HEK293T (cell line): ENCODE results near the gene CEP44.
A peak's percentile ranks its signal among the peaks of the same experiment; 100 is the strongest.

Experiments
- CTCF ChIA-PET: fragments of 350-600 bp; formaldehyde crosslinking; extraction: SDS; loops from one replicate; lab custom pipeline; 2021; ENCODE audit warnings: antibody characterized with exemption, inconsistent platforms; lab: Yijun Ruan, JAX
- POLR2A ChIA-PET: fragments of 350-600 bp; formaldehyde crosslinking; extraction: SDS; loops from one replicate; lab custom pipeline; 2020; ENCODE audit warnings: antibody characterized with exemption, inconsistent platforms; lab: Yijun Ruan, JAX
- DNase-seq: peaks from one replicate; pipeline ENCODE4 v3.0.0; 2012; ENCODE audit warnings: mixed read lengths; ENCODE audit errors: extremely low spot score
- ARNT ChIP-seq: fragments of 450-650 bp; IDR thresholded peaks from 2 replicates; pipeline ENCODE4 v1.6.1; 2017; ENCODE audit warnings: mild to moderate bottlenecking
- BHLHE40 ChIP-seq: fragments of 450-650 bp; IDR thresholded peaks from 2 replicates; pipeline ENCODE4 v1.6.1; 2016; ENCODE audit warnings: mild to moderate bottlenecking, moderate library complexity, borderline replicate concordance
- CTBP1 ChIP-seq: fragments of 450-650 bp; IDR thresholded peaks from 2 replicates; pipeline ENCODE4 v1.6.1; 2016; ENCODE audit warnings: borderline replicate concordance
- ELF4 ChIP-seq: fragments of 450-650 bp; IDR thresholded peaks from 2 replicates; pipeline ENCODE4 v1.6.1; 2017; ENCODE audit warnings: antibody characterized with exemption
- FOXA1 ChIP-seq: fragments of 450-650 bp; IDR thresholded peaks from 2 replicates; pipeline ENCODE4 v1.6.1; 2016; ENCODE audit warnings: mild to moderate bottlenecking
- FOXK2 ChIP-seq: fragments of 450-650 bp; IDR thresholded peaks from 2 replicates; pipeline ENCODE4 v1.6.1; 2016; ENCODE audit warnings: mild to moderate bottlenecking
- FOXM1 ChIP-seq: fragments of 450-650 bp; IDR thresholded peaks from 2 replicates; pipeline ENCODE4 v1.6.1; 2017; ENCODE audit warnings: mild to moderate bottlenecking, borderline replicate concordance
- HDGF ChIP-seq: fragments of 450-650 bp; IDR thresholded peaks from 2 replicates; pipeline ENCODE4 v1.6.1; 2017; ENCODE audit warnings: antibody characterized with exemption, borderline replicate concordance
- L3MBTL2 ChIP-seq: fragments of 450-650 bp; conservative IDR thresholded peaks from 2 replicates; pipeline ENCODE4 v1.6.1; 2016; ENCODE audit warnings: mild to moderate bottlenecking
- LEF1 ChIP-seq: fragments of 450-650 bp; IDR thresholded peaks from 2 replicates; pipeline ENCODE4 v1.6.1; 2017; ENCODE audit warnings: mild to moderate bottlenecking, borderline replicate concordance
- NFRKB ChIP-seq: fragments of 450-650 bp; IDR thresholded peaks from 2 replicates; pipeline ENCODE4 v1.6.1; 2016; ENCODE audit warnings: mild to moderate bottlenecking, moderate library complexity
- PKNOX1 ChIP-seq: fragments of 450-650 bp; IDR thresholded peaks from 2 replicates; pipeline ENCODE4 v1.6.1; 2016
- SP1 ChIP-seq: fragments of 450-650 bp; IDR thresholded peaks from 2 replicates; pipeline ENCODE4 v1.6.1; 2017
- SUZ12 ChIP-seq: fragments of 450-650 bp; IDR thresholded peaks from 2 replicates; pipeline ENCODE4 v1.6.1; 2016; ENCODE audit warnings: mild to moderate bottlenecking
- TARDBP ChIP-seq: fragments of 450-650 bp; IDR thresholded peaks from 2 replicates; pipeline ENCODE4 v1.6.1; 2016
- ZNF384 ChIP-seq: fragments of 450-650 bp; IDR thresholded peaks from 2 replicates; pipeline ENCODE4 v1.6.1; 2016

The CEP44 gene

DNA sequence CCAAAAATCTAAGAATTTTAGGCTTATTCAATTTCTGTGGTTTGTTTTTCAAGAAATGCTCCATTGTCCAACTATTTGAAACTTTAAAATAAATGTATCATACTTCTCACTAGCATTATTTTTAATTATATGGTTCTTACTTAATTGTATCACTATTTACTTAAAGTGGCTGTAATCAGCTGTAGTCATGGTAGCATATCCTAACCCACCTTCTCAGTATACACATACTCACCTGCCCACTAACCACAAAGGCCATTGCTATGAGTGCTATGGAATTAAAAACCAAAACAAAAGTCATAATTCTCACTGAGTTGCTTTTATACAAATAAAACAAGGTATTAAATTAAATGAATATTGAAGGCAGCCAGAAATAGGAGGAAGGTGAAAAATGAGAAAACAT, 5.2 kb upstream of the CEP44 start:
- POLR2A ChIA-PET, result no interaction called here
- no peak for DNase-seq
- TF ChIP-seq TARDBP (no peak), ZNF384 (no peak), FOXM1 (no peak), L3MBTL2 (no peak), NFRKB (no peak), HDGF (no peak), SP1 (no peak), FOXA1 (no peak), ARNT (no peak), CTBP1 (no peak), ELF4 (no peak), SUZ12 (no peak), LEF1 (no peak), FOXK2 (no peak), PKNOX1 (no peak), BHLHE40 (no peak)
- CTCF ChIA-PET, result interaction anchor here (0.6 kb wide), 1 partner anchor 200 kb away, joined by 3 read pairs; no protein-coding TSS in a partner anchor

DNA sequence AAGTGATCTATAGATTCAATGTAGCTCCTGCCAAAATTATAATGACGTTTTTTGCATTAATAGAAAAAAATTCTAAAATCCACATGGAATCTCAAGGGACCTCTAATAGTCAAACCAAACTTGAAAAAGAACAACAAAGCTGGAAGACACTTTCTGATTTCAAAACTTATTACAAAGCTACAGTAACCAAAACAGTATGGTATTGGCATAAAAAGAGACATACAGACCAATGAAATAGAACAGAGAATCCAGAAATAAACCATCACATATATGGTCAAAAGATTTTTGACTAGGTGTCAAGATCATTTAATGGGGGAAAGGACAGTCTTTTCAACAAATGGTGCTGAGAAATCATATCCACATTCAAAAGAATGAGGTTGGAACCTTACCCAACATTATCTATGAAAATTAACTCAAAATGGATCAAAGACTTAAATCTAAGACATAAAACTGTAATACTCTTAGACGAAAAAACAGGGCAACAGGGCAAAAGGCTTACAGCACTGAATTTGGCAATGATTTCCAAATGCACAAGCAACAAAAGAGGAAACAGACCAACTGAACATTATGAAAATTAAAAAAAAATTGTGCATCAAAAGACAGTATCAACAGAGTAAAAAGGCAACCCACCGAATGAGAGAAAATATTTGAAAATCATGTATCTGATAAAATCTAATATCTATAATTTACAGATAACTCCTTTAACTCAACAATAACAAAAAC, 4.1 kb upstream of the CEP44 start:
- DNase-seq, result no peak
- POLR2A ChIA-PET, result no interaction called here
- CTCF ChIA-PET, result no interaction called here
- TF ChIP-seq SP1, result no peak

- ChIA-PET POLR2A (no interaction called here), CTCF (interaction anchor here (0.6 to 0.7 kb wide), 2 partner anchors 46 to 182 kb away, joined by 3 read pairs; no protein-coding TSS in a partner anchor)
- TF ChIP-seq BHLHE40, result no peak
- no peak for TF ChIP-seq LEF1
- TF ChIP-seq FOXM1, result no peak
- no peak for TF ChIP-seq HDGF
- TF ChIP-seq SUZ12, result no peak
- no peak for DNase-seq
Observed at GRCh38 chr4:174281182-174281737, 2.5 kb upstream of the CEP44 start.

GRCh38 chr4:174281901-174282300, 1.8 kb upstream of the CEP44 start:
- ChIA-PET POLR2A (interaction anchor here (4.0 kb wide), 1 partner anchor 64 kb away, joined by 25 read pairs; no protein-coding TSS in a partner anchor), CTCF (interaction anchor here (0.6 to 0.7 kb wide), 2 partner anchors 47 to 182 kb away, joined by 3 read pairs; no protein-coding TSS in a partner anchor)
- TF ChIP-seq FOXA1 (no peak), HDGF (no peak), ZNF384 (no peak), FOXK2 (no peak), FOXM1 (no peak), L3MBTL2 (no peak), LEF1 (no peak), SP1 (no peak), NFRKB (no peak), PKNOX1 (no peak), BHLHE40 (no peak)
- no peak for DNase-seq

GRCh38 chr4:174282836-174283506, 740 bp upstream of the CEP44 start:
- DNase-seq, result peak; percentile 81
- TF ChIP-seq PKNOX1 (peak; percentile 99), FOXK2 (no peak)
- ChIA-PET POLR2A (interaction anchor here (0.7 to 4.0 kb wide), 15 partner anchors 13 to 949 kb away, joined by 3 to 25 read pairs (median 5); partner anchors contain the start of gene HMGB2), CTCF (interaction anchor here (1.2 kb wide), 1 partner anchor 15 kb away, joined by 3 read pairs; no protein-coding TSS in a partner anchor)

DNA sequence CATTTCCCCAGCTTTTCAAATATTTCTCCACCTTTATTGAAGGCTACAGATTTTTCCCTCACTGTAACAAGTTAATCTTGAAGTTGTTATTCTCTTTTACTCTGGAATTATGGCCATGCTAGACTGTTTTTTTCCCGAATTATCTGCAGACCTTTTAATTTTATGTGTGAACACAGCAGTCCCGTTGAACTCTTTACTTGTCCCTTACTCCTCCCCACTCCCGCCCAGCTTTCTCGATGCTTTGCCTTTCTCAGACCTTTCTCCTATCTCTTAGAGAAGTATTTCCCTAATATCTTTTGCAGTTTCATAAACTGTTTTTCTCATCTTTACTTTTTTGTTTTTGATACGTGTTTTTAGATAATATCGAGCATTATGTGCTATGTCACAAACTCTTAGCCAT, 776 bp downstream of the CEP44 start:
- ChIA-PET CTCF (no interaction called here), POLR2A (interaction anchor here (1.4 to 4.0 kb wide), 8 partner anchors 13 to 107 kb away, joined by 4 to 25 read pairs (median 6); no protein-coding TSS in a partner anchor)
- no peak for TF ChIP-seq FOXM1
- TF ChIP-seq ELF4, result no peak
- TF ChIP-seq FOXK2, result no peak
- DNase-seq, result no peak
